Stimulated activated CD4-positive, alpha-beta T cell treated with anti-CD3 and anti-CD28 coated beads, Interleukin-1b, Interleukin-23, amount 100 ng/mL, for 48 hours (primary cell): Measurements from ENCODE around the gene ZNF865.

Experiments used
- DNase-seq: peaks from one replicate; pipeline ENCODE4 v3.0.0-alpha.2; 2020

Gene ZNF865

DNA sequence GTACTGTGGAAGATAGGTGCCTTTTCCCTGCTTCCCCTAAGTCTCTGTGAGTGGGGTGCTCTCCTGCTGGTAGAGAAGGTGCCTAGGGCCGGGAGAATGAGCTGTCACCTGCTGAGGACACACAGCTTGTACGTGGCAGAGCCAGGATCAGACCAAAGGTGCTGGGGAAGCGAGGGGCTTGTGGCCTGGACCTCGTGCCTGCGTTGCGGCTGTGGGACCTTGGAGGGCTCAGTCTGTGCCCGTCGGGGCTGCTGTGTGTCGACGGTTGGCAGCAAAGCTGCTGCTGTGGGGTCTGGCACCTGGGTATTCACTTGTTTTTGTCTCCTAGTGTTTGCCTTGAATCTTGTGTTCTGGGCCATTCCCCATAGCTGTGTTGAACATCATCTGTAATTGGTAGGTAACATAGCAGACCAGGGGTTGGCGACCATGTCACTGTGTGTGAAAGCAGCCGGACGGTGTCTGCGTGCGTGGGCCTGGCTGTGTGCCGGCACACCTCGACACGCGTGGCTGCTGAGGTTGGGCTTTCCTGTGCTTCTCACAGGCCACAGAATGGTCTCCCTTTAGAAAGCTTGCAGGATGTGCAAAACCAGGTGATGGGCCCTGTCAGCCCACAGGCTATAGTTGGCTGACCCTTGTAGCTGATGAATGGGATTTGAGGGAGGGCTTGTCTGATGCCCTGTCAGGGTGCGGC is 58.5 kb downstream of the ZNF865 start:
- no peak for DNase-seq

GRCh38 chr19:55666343-55667005 is 61.0 kb downstream of the ZNF865 start:
- no peak for DNase-seq
